Endodermal cell (in vitro differentiated cells): ENCODE results near the gene THSD4. TPM values are rescaled to one million over a fixed set of nuclear protein-coding genes. Genes with fewer than 3 reads are reported as not detected.

Experiments used
- DNase-seq: peaks from one replicate; pipeline ENCODE4 v3.0.0-alpha.2; 2017
- H3K27ac ChIP-seq: 2 replicates; pipeline ENCODE4 v1.5.1; 2013; ENCODE audit warnings: mild to moderate bottlenecking, low read depth, low read length, moderate library complexity
- H3K27me3 ChIP-seq: 2 replicates; pipeline ENCODE4 v1.6.1; 2013; ENCODE audit warnings: mild to moderate bottlenecking, low read length, moderate library complexity; ENCODE audit not compliant: insufficient read depth, control insufficient read depth, poor library complexity, severe bottlenecking
- H3K36me3 ChIP-seq: 2 replicates; pipeline ENCODE4 v1.7.0; 2013; ENCODE audit warnings: mild to moderate bottlenecking, low read length, moderate library complexity; ENCODE audit not compliant: control insufficient read depth, insufficient read depth
- H3K4me1 ChIP-seq: one replicate; pipeline ENCODE4 v1.7.0; 2013; ENCODE audit warnings: low read length; ENCODE audit not compliant: control insufficient read depth, insufficient read depth
- H3K4me3 ChIP-seq: 2 replicates; pipeline ENCODE4 v1.5.1; 2013; ENCODE audit warnings: mild to moderate bottlenecking, low read length, moderate library complexity
- H3K9ac ChIP-seq: 2 replicates; pipeline ENCODE4 v1.6.1; 2013; ENCODE audit warnings: mild to moderate bottlenecking, low read length, moderate library complexity; ENCODE audit not compliant: poor library complexity, severe bottlenecking; ENCODE audit errors: extremely low read depth
- H3K9me3 ChIP-seq: 2 replicates; pipeline ENCODE4 v1.6.1; 2013; ENCODE audit warnings: mild to moderate bottlenecking, low read length, moderate library complexity; ENCODE audit not compliant: control insufficient read depth
- H3K27ac Mint-ChIP-seq: 2 replicates; pipeline ENCODE4 v1.8.0; 2020; ENCODE audit warnings: mixed read lengths
- H3K27me3 Mint-ChIP-seq: 2 replicates; pipeline ENCODE4 v1.8.0; 2021; ENCODE audit warnings: mild to moderate bottlenecking, mixed read lengths; ENCODE audit not compliant: insufficient read depth
- H3K36me3 Mint-ChIP-seq: 2 replicates; pipeline ENCODE4 v1.8.0; 2020; ENCODE audit warnings: low read depth, mixed read lengths
- H3K4me1 Mint-ChIP-seq: 2 replicates; pipeline ENCODE4 v1.8.0; 2020; ENCODE audit warnings: mixed read lengths
- H3K4me3 Mint-ChIP-seq: 2 replicates; pipeline ENCODE4 v1.8.0; 2020; ENCODE audit warnings: mild to moderate bottlenecking, moderate library complexity, mixed read lengths
- H3K9me3 Mint-ChIP-seq: 2 replicates; pipeline ENCODE4 v1.8.0; 2020; ENCODE audit warnings: mild to moderate bottlenecking, mixed read lengths
- WGBS, 2 experiments: methylation state at CpG; one replicate each; pipeline versions ENCODE4 v1.1.5 to v1.1.7; 2013; ENCODE audit warnings: missing lambda C conversion rate in 2 of 2, mixed read lengths in 1 of 2; ENCODE audit not compliant: insufficient coverage in 1 of 2, insufficient read length in 1 of 2; 5-methylcytosine and 5-hydroxymethylcytosine counted together
- total RNA-seq, 2 donors: library from RNA; stranded (reverse); fragmentation: NEBNext Ultra II Directional in 1 of 2; extraction: Animal tissue kit (Norgen Biotek cat#: 25700) in 1 of 2; gene quantifications; 2 replicates in 1 of 2; 3 replicates in 1 of 2; pipeline ENCODE4 v1.2.1, GENCODE V29; 2021
- TF ChIP-seq, protein P1 (sequence below): fragments of 200-600 bp; sonication (generic); conservative IDR thresholded peaks from 2 replicates; pipeline ENCODE4 v1.5.0; 2021; ENCODE audit warnings: antibody characterized with exemption, mild to moderate bottlenecking

The THSD4 gene
- total RNA-seq, 2 donors from 2014 or later, result 4.6 to 5.4 TPM

- Histone ChIP-seq H3K9ac (no peak overlapping the region), H3K4me3 (no peak overlapping the region), H3K36me3 (no peaks in the 10 kb centered on the region), H3K27me3 (no peaks in the 10 kb centered on the region), H3K9me3 (no peaks in the 10 kb centered on the region), H3K4me1 (no peaks in the 10 kb centered on the region), H3K27ac (no peak overlapping the region)
- TF ChIP-seq, protein P1, sequence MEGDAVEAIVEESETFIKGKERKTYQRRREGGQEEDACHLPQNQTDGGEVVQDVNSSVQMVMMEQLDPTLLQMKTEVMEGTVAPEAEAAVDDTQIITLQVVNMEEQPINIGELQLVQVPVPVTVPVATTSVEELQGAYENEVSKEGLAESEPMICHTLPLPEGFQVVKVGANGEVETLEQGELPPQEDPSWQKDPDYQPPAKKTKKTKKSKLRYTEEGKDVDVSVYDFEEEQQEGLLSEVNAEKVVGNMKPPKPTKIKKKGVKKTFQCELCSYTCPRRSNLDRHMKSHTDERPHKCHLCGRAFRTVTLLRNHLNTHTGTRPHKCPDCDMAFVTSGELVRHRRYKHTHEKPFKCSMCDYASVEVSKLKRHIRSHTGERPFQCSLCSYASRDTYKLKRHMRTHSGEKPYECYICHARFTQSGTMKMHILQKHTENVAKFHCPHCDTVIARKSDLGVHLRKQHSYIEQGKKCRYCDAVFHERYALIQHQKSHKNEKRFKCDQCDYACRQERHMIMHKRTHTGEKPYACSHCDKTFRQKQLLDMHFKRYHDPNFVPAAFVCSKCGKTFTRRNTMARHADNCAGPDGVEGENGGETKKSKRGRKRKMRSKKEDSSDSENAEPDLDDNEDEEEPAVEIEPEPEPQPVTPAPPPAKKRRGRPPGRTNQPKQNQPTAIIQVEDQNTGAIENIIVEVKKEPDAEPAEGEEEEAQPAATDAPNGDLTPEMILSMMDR, result no peak
- peaks cover 2% of the 10 kb centered on the region for H3K27me3 Mint-ChIP-seq
- H3K36me3 Mint-ChIP-seq, result no peaks in the 10 kb centered on the region
- H3K4me3 Mint-ChIP-seq, result no peak overlapping the region
- DNase-seq, result no peak
- WGBS, 2 experiments, result 88% methylated on average over 1 of the region's 1 CpG; no CpG with 5 or more reads in 1 of the 2 experiments
- peaks cover 9% of the 10 kb centered on the region for H3K4me1 Mint-ChIP-seq
- H3K9me3 Mint-ChIP-seq, result peaks cover 2% of the 10 kb centered on the region
- no peak overlapping the region for H3K27ac Mint-ChIP-seq
These were observed 456.4 kb downstream of the THSD4 start for GRCh38 chr15:71571641-71572040.

- Mint-ChIP-seq H3K4me3 (no peak overlapping the region), H3K27me3 (peaks cover 2% of the 10 kb centered on the region), H3K9me3 (peaks cover 2% of the 10 kb centered on the region), H3K27ac (peak overlapping the region; percentile 79), H3K4me1 (peaks cover 11% of the 10 kb centered on the region), H3K36me3 (no peaks in the 10 kb centered on the region)
- Histone ChIP-seq H3K9ac (no peak overlapping the region), H3K4me3 (no peak overlapping the region), H3K36me3 (no peaks in the 10 kb centered on the region), H3K27me3 (no peaks in the 10 kb centered on the region), H3K9me3 (no peaks in the 10 kb centered on the region), H3K4me1 (no peaks in the 10 kb centered on the region), H3K27ac (no peak overlapping the region)
- DNase-seq, result peak; percentile 87
- TF ChIP-seq, protein P1, result peak; percentile 73
- 79 to 84% methylated on average over 3 to 5 of the region's 5 CpGs for WGBS, 2 experiments
These were observed 457.3 kb downstream of the THSD4 start for GRCh38 chr15:71572452-71573053.

- no peaks in the 10 kb centered on the region for H3K36me3 ChIP-seq
- TF ChIP-seq, protein P1, result no peak
These were observed 458.3 kb downstream of the THSD4 start for GRCh38 chr15:71573599-71573998.

More at GRCh38 chr15:71573599-71573998, 458.3 kb downstream of the THSD4 start:
- H3K27me3 ChIP-seq, result no peaks in the 10 kb centered on the region
- DNase-seq, result no peak
- H3K4me1 ChIP-seq, result no peaks in the 10 kb centered on the region
- no peak overlapping the region for H3K9ac ChIP-seq
- no peaks in the 10 kb centered on the region for H3K9me3 ChIP-seq
- Mint-ChIP-seq H3K27me3 (peaks cover 2% of the 10 kb centered on the region), H3K4me3 (no peak overlapping the region), H3K36me3 (no peaks in the 10 kb centered on the region), H3K9me3 (peaks cover 2% of the 10 kb centered on the region), H3K4me1 (peaks cover 11% of the 10 kb centered on the region), H3K27ac (no peak overlapping the region)
- H3K4me3 ChIP-seq, result no peak overlapping the region
- no peak overlapping the region for H3K27ac ChIP-seq
- 88 to 90% methylated on average over 2 of the region's 2 CpGs for WGBS, 2 experiments
